ENCODE data around the gene RPS6KA5. TPM values are rescaled to one million over a fixed set of nuclear protein-coding genes. Genes with fewer than 3 reads are reported as not detected.
"Not testable (repeated sequence)": the region's sequence is repeated elsewhere in the genome, so short reads cannot be mapped to it uniquely, and the experiment has no call there.

RPS6KA5 gene
- 10 to 100 TPM; 30.0 to 46.2 TPM for total RNA-seq

- no peaks in the 10 kb centered on the region for H3K27me3 Mint-ChIP-seq
- no peak within 1 kb of the TSS for H3K4me3 Mint-ChIP-seq
- no peak within 1 kb of the TSS for H3K27ac Mint-ChIP-seq
- ATAC-seq (replicated peaks) = peak; percentile 85
- peaks cover 30% of the 10 kb centered on the region for H3K36me3 Mint-ChIP-seq (ENCODE audit: low read depth)
- H3K9me3 Mint-ChIP-seq = no peaks in the 10 kb centered on the region
- peaks cover 54% of the 10 kb centered on the region for H3K4me1 Mint-ChIP-seq
Measured at GRCh38 chr14:91060351-91061055, at the start of gene RPS6KA5. RPS6KA5 (minus strand) TSS chr14:91060641; CDS start chr14:91060434, 207 bp downstream.

GRCh38 chr14:91108941-91109611, 48.6 kb upstream of the RPS6KA5 start:
- peak; percentile 68 for ATAC-seq (replicated peaks)
- H3K4me1 Mint-ChIP-seq = peaks cover 42% of the 10 kb centered on the region
- H3K4me3 Mint-ChIP-seq = peak overlapping the region; percentile 82
- H3K36me3 Mint-ChIP-seq (ENCODE audit: low read depth) = no peaks in the 10 kb centered on the region
- H3K27me3 Mint-ChIP-seq = no peaks in the 10 kb centered on the region
- no peaks in the 10 kb centered on the region for H3K9me3 Mint-ChIP-seq
- H3K27ac Mint-ChIP-seq = peak overlapping the region; percentile 78

GRCh38 chr14:91103116-91103515, 42.7 kb upstream of the RPS6KA5 start:
- no peak for ATAC-seq (replicated peaks)
- Mint-ChIP-seq H3K36me3 (ENCODE audit: low read depth) (no peaks in the 10 kb centered on the region), H3K9me3 (no peaks in the 10 kb centered on the region), H3K27ac (no peak overlapping the region), H3K27me3 (no peaks in the 10 kb centered on the region), H3K4me1 (peaks cover 13% of the 10 kb centered on the region), H3K4me3 (no peak overlapping the region)

GRCh38 chr14:91100102-91100501, 39.7 kb upstream of the RPS6KA5 start:
- H3K4me3 Mint-ChIP-seq = peak overlapping the region; percentile 64
- peaks cover 5% of the 10 kb centered on the region for H3K4me1 Mint-ChIP-seq
- H3K36me3 Mint-ChIP-seq (ENCODE audit: low read depth) = no peaks in the 10 kb centered on the region
- ATAC-seq (replicated peaks) = peak; percentile 83
- H3K27me3 Mint-ChIP-seq = no peaks in the 10 kb centered on the region
- H3K27ac Mint-ChIP-seq = peak overlapping the region; percentile 80
- H3K9me3 Mint-ChIP-seq = no peaks in the 10 kb centered on the region

- Mint-ChIP-seq H3K4me3 (peak overlapping the region; percentile 64), H3K27ac (peak overlapping the region; percentile 15), H3K36me3 (ENCODE audit: low read depth) (no peaks in the 10 kb centered on the region), H3K9me3 (no peaks in the 10 kb centered on the region), H3K4me1 (peaks cover 5% of the 10 kb centered on the region), H3K27me3 (no peaks in the 10 kb centered on the region)
- ATAC-seq (replicated peaks) = no peak
Measured at GRCh38 chr14:91098591-91098990, 38.1 kb upstream of the RPS6KA5 start.

- not testable (repeated sequence) for H3K27ac Mint-ChIP-seq; H3K9me3 Mint-ChIP-seq; H3K4me3 Mint-ChIP-seq; H3K27me3 Mint-ChIP-seq; H3K4me1 Mint-ChIP-seq; ATAC-seq (replicated peaks); H3K36me3 Mint-ChIP-seq (ENCODE audit: low read depth)
Measured at GRCh38 chr14:91097657-91098056, 37.2 kb upstream of the RPS6KA5 start.

GRCh38 chr14:91095178-91095577, 34.7 kb upstream of the RPS6KA5 start:
- no peaks in the 10 kb centered on the region for H3K27me3 Mint-ChIP-seq
- H3K36me3 Mint-ChIP-seq (ENCODE audit: low read depth) = no peaks in the 10 kb centered on the region
- no peak overlapping the region for H3K27ac Mint-ChIP-seq
- H3K9me3 Mint-ChIP-seq = no peaks in the 10 kb centered on the region
- ATAC-seq (replicated peaks) = no peak
- H3K4me3 Mint-ChIP-seq = no peak overlapping the region
- peaks cover 8% of the 10 kb centered on the region for H3K4me1 Mint-ChIP-seq

- no peaks in the 10 kb centered on the region for H3K27me3 Mint-ChIP-seq
- no peaks in the 10 kb centered on the region for H3K36me3 Mint-ChIP-seq (ENCODE audit: low read depth)
- H3K4me1 Mint-ChIP-seq = peaks cover 5% of the 10 kb centered on the region
- no peaks in the 10 kb centered on the region for H3K9me3 Mint-ChIP-seq
- H3K27ac Mint-ChIP-seq = no peak overlapping the region
- ATAC-seq (replicated peaks) = no peak
- no peak overlapping the region for H3K4me3 Mint-ChIP-seq
Measured at GRCh38 chr14:91094772-91095171, 34.3 kb upstream of the RPS6KA5 start.

GRCh38 chr14:91093743-91094472, 33.5 kb upstream of the RPS6KA5 start:
- H3K36me3 Mint-ChIP-seq (ENCODE audit: low read depth); ATAC-seq (replicated peaks); H3K27ac Mint-ChIP-seq; H3K9me3 Mint-ChIP-seq; H3K4me1 Mint-ChIP-seq; H3K27me3 Mint-ChIP-seq; H3K4me3 Mint-ChIP-seq: not testable (repeated sequence)

GRCh38 chr14:91092073-91092472, 31.6 kb upstream of the RPS6KA5 start:
- H3K27me3 Mint-ChIP-seq = no peaks in the 10 kb centered on the region
- no peak overlapping the region for H3K4me3 Mint-ChIP-seq
- peaks cover 5% of the 10 kb centered on the region for H3K4me1 Mint-ChIP-seq
- H3K36me3 Mint-ChIP-seq (ENCODE audit: low read depth) = no peaks in the 10 kb centered on the region
- no peak overlapping the region for H3K27ac Mint-ChIP-seq
- peak; percentile 75 for ATAC-seq (replicated peaks)
- no peaks in the 10 kb centered on the region for H3K9me3 Mint-ChIP-seq

GRCh38 chr14:91090743-91091142, 30.3 kb upstream of the RPS6KA5 start:
- Mint-ChIP-seq H3K4me3 (no peak overlapping the region), H3K27me3 (no peaks in the 10 kb centered on the region), H3K4me1 (peaks cover 5% of the 10 kb centered on the region), H3K27ac (no peak overlapping the region), H3K36me3 (ENCODE audit: low read depth) (no peaks in the 10 kb centered on the region), H3K9me3 (no peaks in the 10 kb centered on the region)
- no peak for ATAC-seq (replicated peaks)

- Mint-ChIP-seq H3K36me3 (ENCODE audit: low read depth) (no peaks in the 10 kb centered on the region), H3K9me3 (no peaks in the 10 kb centered on the region), H3K4me1 (peaks cover 5% of the 10 kb centered on the region), H3K27ac (peak overlapping the region; percentile 41), H3K27me3 (no peaks in the 10 kb centered on the region), H3K4me3 (no peak overlapping the region)
- ATAC-seq (replicated peaks) = no peak
Measured at GRCh38 chr14:91089958-91090535, 29.6 kb upstream of the RPS6KA5 start.

- Mint-ChIP-seq H3K9me3 (no peaks in the 10 kb centered on the region), H3K27me3 (no peaks in the 10 kb centered on the region), H3K36me3 (ENCODE audit: low read depth) (no peaks in the 10 kb centered on the region), H3K4me1 (peaks cover 5% of the 10 kb centered on the region), H3K27ac (no peak overlapping the region), H3K4me3 (no peak overlapping the region)
- ATAC-seq (replicated peaks) = no peak
Measured at GRCh38 chr14:91088585-91089235, 28.3 kb upstream of the RPS6KA5 start.

- H3K27ac Mint-ChIP-seq; ATAC-seq (replicated peaks); H3K4me3 Mint-ChIP-seq; H3K9me3 Mint-ChIP-seq; H3K4me1 Mint-ChIP-seq; H3K27me3 Mint-ChIP-seq; H3K36me3 Mint-ChIP-seq (ENCODE audit: low read depth): not testable (repeated sequence)
Measured at GRCh38 chr14:91087470-91087869, 27.0 kb upstream of the RPS6KA5 start.
